HG02970 (cell line): ENCODE measurements around the gene PRKCD.

Experiments used
- ATAC-seq: cut with Tn5 transposase; IDR thresholded peaks from one replicate; pipeline ENCODE4 v1.9.1; 2021; ENCODE audit warnings: mild to moderate bottlenecking, moderate library complexity, moderate number of reproducible peaks; ENCODE audit not compliant: unreplicated experiment, low FRiP score

PRKCD gene

DNA sequence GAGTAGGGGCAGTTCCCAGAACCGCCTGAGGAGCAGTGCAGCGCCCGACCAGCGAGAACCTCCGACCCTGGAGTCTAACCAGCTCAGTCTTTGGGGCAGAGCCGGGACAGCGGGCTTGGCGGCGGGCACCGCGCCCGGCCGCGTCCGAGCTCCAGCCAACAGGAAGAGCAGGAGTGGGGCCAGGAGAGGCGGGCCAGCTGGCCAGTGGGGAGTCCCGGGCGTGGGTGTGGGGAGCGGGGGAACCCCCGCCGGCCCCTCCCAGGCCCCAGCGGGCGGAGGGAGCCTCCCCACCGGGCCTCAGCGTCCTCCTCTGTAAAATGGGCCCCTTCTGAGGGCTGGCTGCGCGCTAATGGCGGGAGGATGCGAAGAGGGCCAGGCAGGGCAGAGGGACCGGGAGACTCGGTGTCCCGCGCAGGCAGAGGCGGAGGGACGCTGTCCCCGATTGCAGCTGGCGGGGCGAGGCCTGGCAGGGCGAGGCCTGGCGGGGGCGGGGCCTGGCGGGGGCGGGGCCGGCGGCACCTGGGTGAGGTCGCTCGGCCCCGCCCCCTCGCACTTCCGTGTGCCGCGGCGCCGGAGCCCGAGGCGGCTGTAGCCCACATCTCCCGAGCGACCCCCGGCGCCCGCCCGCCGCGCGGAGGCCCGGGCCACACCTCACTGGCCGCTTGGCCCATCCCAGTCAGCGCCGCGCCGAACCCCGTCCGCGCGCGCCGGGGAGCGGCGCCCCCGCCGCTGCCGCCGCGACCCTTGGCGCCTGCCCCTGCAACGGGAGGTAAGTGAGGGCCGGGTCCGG is at the start of gene PRKCD:
Gene PRKCD (plus strand): TSS at position 550 of the 790 bp plus-strand sequence. CDS start 17,214 bp downstream, outside the sequence.
- ATAC-seq = peak; percentile 51

DNA sequence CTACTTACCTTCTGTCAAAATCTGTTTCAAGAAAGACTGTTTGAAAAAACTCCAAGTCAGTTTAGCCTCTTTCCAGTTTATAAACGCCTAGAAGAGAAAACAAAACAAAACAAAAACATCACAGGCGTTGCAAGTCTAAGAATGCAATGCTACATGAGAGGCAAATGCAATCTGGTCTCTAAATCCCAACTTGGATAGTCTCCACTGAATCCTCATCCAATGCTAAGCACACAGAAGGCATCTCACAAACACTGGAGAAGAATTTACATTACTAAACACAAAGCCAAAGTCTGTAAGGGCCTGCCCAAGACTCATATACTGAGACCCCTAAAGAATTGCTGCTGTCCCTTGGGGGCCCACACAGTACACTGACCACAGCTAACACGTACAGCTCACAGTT is 49.2 kb upstream of the PRKCD start:
- ATAC-seq = no peak

- no peak for ATAC-seq
Measured at GRCh38 chr3:53113293-53114010, 47.6 kb upstream of the PRKCD start.

- peak; percentile 66 for ATAC-seq
Measured at GRCh38 chr3:53114011-53114400, 47.0 kb upstream of the PRKCD start.

DNA sequence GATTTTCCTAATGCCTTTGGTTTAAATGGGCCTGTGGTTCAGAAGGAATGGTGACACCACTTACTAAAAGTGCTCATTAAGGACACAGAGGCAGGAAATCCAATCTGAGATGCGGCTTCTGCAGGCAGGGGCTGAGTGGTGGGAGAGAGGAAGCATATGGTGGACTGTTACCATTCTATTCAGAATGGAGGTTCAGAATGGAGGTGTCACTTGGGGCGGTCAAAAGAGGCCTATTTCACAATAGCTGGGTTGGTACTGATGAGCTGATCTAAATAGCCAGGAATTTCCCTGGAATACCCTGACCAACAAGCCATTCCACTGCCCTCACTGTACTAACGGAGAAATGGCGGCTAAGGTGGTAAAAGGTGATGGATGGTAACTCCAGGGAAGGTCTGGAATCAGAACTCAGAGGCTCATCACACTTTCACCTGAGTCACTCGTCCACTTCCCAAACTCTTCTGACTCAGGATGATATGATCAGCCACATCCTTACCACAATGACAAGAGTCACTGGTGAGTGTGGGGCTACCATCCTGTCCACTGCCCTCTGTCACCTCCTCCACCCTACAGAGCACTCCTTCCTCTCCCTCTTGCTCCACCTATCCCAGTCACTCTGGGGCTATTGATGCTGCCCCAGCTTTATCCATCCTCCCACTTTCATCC is 46.5 kb upstream of the PRKCD start:
- ATAC-seq = no peak

GRCh38 chr3:53116956-53117355 is 44.1 kb upstream of the PRKCD start:
- no peak for ATAC-seq

DNA sequence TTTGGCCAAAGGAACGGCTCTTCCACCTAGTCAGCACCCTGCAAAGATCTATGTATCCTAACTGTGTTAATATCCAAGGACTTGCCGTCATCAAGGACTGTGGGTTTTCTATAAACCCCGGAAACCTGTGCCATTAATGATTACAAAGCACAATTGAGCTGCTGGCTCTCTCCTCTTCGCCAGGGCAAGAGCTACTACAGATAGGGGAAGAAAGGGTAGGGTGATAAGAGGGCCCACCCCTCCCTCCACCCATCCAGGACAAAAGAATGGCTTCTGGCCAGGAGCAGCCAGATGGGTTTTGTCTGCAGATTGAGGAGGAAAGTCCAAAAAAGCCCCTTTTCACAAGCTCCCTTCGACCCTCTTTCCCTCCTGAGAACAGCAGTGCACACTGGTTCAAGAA is 40.7 kb upstream of the PRKCD start:
- ATAC-seq = no peak

DNA sequence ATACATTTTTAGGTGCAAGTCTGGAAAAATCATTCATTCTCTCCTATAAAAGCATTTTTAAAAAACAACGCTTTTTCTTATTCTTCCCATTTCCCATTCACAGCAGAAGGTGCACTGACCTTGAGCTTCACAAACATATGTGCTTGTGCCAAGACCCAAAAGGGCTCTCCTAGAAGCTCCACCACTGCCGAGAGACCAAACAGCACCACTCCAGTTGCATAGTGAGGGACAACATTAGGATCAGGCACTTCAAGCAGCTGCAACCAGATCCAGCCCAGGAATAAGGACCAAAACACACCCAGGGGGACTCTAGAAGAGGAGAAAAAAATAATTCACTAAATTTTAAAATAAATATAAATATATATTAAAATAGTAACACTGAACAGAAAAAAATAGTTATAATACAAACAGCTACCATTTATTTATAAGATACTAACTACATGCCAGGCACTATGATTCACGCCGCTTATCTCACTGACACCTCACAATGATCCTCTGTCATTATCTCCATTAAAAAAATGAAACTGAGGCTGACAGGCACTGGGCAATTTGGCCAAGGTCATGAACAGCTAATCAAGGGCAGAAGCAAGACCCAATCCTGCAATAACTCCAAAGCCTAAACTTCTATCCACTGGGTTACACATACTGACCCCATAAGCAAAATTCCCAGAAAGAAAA is 38.6 kb upstream of the PRKCD start:
- ATAC-seq = no peak

- ATAC-seq = no peak
Measured at GRCh38 chr3:53122933-53123305, 38.1 kb upstream of the PRKCD start.

- no peak for ATAC-seq
Measured at GRCh38 chr3:53123510-53123909, 37.5 kb upstream of the PRKCD start.

DNA sequence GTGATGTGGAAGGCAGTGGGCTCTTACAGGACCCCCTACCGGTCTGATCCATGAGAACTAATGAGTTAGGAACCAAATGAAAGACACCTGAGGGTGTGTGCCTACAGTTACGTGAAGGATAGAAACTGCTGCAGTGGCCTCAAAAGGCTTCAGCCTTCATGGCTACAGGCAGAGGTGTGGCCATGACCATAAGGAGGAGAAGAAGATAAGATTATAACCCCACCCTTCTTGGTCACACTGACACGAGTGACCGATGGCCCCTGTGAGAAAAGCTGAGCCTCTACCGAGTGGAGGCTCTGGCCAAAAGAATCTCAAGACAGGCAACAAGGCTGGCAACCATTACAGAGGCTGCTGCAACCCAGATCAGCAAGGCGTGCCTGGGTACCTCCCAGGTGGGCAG is 37.1 kb upstream of the PRKCD start:
- no peak for ATAC-seq

DNA sequence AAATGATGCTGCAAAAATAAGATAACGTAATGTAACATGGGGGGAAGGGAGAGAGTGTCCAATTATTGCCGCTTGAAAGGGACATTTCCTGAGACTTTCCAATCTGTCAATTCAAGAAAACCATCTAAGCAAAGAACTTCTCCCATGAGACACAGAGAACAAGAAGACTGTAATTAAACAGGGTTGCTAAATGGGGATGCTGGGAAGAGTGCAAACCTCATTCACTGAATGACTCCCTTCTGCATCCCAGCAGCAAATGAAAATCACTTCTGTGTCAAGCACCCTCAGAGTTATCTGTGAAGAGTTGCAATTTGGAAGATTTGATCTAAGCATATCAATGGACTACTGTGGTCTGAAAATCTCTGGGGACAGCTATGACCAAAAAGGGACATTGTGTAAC is 34.4 kb upstream of the PRKCD start:
- no peak for ATAC-seq

DNA sequence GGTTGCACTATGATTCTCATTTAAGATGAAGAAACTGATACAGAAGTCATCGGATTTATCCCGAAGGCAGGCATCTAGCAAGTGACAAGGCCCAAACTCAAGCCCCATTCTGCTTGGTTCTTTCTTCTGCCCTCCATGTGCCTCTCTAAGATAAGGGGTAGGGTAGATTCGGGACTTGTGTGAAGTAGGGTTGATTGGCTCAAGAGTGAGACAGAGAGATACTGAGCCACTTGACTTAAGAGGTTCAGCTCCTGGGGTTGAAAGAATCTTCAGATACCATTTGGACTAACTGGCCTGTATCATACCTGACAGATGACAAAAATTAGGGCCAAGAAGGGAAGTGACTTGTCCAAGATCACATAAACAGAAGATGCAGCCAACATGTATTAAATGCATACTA is 31.7 kb upstream of the PRKCD start:
- ATAC-seq = no peak

- ATAC-seq = peak; percentile 89
Measured at GRCh38 chr3:53130179-53131061, 30.6 kb upstream of the PRKCD start, which contains the start of gene RFT1. Gene RFT1 (minus strand): TSS chr3:53130435. CDS start chr3:53130400, 35 bp downstream.

DNA sequence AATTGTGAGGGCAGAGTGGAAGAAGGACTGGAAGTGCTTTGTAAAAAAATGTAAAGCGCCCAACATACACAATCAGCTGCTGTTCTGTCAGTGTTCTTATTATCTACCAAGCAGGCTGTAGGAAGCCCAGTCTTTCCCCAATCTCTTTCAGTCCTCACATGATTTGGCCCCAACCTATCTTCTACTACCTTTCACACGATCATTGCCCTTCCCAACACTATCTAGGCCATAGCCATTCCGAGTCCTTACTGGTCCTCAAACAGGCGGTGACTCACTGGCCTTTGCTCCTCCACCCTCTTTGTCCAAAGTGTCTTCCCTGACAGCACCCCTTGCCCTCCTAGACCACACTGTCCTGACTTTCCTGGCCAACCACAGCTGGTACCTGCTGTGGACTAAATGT is 29.9 kb upstream of the PRKCD start:
- no peak for ATAC-seq

DNA sequence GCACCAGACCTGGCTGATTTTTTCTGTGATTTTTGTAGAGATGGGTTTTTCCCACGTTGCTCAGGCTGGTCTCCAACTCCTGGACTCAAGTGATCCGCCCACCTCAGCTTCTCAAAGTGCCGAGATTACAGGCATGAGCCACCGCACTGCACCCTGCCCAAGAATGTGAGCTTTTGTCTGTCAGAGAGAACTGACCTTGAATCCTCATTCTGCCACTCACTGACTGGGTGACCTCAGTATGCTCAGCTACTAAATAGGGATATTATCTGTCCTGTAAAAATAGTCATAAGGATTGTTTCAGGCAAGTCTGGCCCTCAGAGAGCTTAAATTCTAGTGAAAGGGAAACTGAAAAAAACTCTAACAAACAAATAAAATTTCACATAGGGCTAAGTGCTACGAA is 28.7 kb upstream of the PRKCD start:
- no peak for ATAC-seq

DNA sequence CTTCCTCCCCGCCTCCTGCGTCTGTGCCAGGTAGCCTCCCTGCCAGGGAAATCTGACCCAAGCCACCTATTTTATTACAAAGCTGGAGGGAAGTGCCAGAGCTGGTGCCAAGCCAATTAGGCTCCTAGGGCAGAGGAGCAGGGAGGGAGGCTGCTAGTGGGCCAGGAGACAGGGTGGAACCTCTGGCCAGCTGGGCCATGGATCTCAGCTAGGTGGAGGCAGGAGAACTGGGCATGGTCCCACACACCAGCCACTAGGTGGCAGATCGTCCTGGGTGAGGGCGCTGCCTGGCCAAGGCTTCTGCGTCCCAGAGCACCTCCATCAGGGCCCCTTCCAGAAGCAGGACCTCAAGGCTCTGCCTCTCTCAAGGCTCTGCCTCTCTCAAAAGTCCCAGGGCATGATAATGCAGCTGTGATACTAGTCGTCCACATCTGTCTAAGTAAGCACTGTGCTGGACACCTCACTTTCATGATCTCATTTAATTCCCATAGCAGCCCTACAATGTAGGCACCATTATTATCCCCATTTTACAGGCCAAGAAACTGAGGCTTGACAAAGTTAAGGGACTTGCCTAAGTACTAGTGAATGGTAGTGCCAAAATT is 26.3 kb upstream of the PRKCD start:
- ATAC-seq = no peak

- ATAC-seq = no peak
Measured at GRCh38 chr3:53137221-53137620, 23.8 kb upstream of the PRKCD start.

- ATAC-seq = no peak
Measured at GRCh38 chr3:53137835-53138446, 23.1 kb upstream of the PRKCD start.
